ENCODE measurements around the gene GRK3. TPM values are rescaled to one million over a fixed set of nuclear protein-coding genes. Genes with fewer than 3 reads are reported as not detected.
"Not testable (repeated sequence)": the region's sequence is repeated elsewhere in the genome, so short reads cannot be mapped to it uniquely, and the experiment has no call there.

Gene GRK3
- 10 to 100 TPM; 34.1 to 43.3 TPM for total RNA-seq

- ATAC-seq (peak; percentile 88), DNase-seq (peak; percentile 86)
- Mint-ChIP-seq H3K4me1 (peaks cover 51% of the 10 kb centered on the region), H3K9me3 (ENCODE audit: low read depth) (no peaks in the 10 kb centered on the region), H3K27ac (peak within 1 kb of the TSS; percentile 90), H3K27me3 (peaks cover 5% of the 10 kb centered on the region), H3K36me3 (peaks cover 18% of the 10 kb centered on the region), H3K4me3 (peak within 1 kb of the TSS; percentile 96)
- CTCF ChIA-PET, result interaction anchor here (0.7 to 3.4 kb wide), 7 partner anchors 9 to 362 kb away, joined by 3 to 18 read pairs (median 3); no protein-coding TSS in a partner anchor
Measured at GRCh38 chr22:25564320-25564978, at the start of gene GRK3. Gene GRK3 (plus strand): TSS chr22:25564675. CDS start chr22:25565041, 366 bp downstream.

GRCh38 chr22:25518000-25518663 is 46.3 kb upstream of the GRK3 start:
- ATAC-seq, result no peak
- CTCF ChIA-PET, result no interaction called here
- peaks cover 3% of the 10 kb centered on the region for H3K9me3 Mint-ChIP-seq (ENCODE audit: low read depth)
- no peak overlapping the region for H3K27ac Mint-ChIP-seq
- no peak for DNase-seq
- H3K4me1 Mint-ChIP-seq, result no peaks in the 10 kb centered on the region
- H3K27me3 Mint-ChIP-seq, result no peaks in the 10 kb centered on the region
- no peak overlapping the region for H3K4me3 Mint-ChIP-seq
- peaks cover 13% of the 10 kb centered on the region for H3K36me3 Mint-ChIP-seq

- no peak overlapping the region for H3K4me3 Mint-ChIP-seq
- DNase-seq, result no peak
- H3K9me3 Mint-ChIP-seq (ENCODE audit: low read depth), result peaks cover 11% of the 10 kb centered on the region
- CTCF ChIA-PET, result no interaction called here
- no peaks in the 10 kb centered on the region for H3K4me1 Mint-ChIP-seq
- ATAC-seq, result no peak
- peaks cover 25% of the 10 kb centered on the region for H3K36me3 Mint-ChIP-seq
- no peak overlapping the region for H3K27ac Mint-ChIP-seq
- H3K27me3 Mint-ChIP-seq, result peaks cover 7% of the 10 kb centered on the region
Measured at GRCh38 chr22:25525376-25525775, 39.1 kb upstream of the GRK3 start.

GRCh38 chr22:25525804-25526584 is 38.5 kb upstream of the GRK3 start:
- DNase-seq, CTCF ChIA-PET, H3K4me3 Mint-ChIP-seq, ATAC-seq, H3K27ac Mint-ChIP-seq, H3K4me1 Mint-ChIP-seq: not testable (repeated sequence)
- Mint-ChIP-seq H3K36me3 (peaks cover 27% of the 10 kb centered on the region), H3K27me3 (peaks cover 12% of the 10 kb centered on the region), H3K9me3 (ENCODE audit: low read depth) (peaks cover 14% of the 10 kb centered on the region)

- DNase-seq, ATAC-seq, H3K4me3 Mint-ChIP-seq, CTCF ChIA-PET, H3K4me1 Mint-ChIP-seq, H3K27ac Mint-ChIP-seq: not testable (repeated sequence)
- Mint-ChIP-seq H3K9me3 (ENCODE audit: low read depth) (peaks cover 14% of the 10 kb centered on the region), H3K36me3 (peaks cover 22% of the 10 kb centered on the region), H3K27me3 (peaks cover 12% of the 10 kb centered on the region)
Measured at GRCh38 chr22:25527016-25527415, 37.5 kb upstream of the GRK3 start.

GRCh38 chr22:25528068-25528467 is 36.4 kb upstream of the GRK3 start:
- DNase-seq, H3K27ac Mint-ChIP-seq, ATAC-seq, H3K4me3 Mint-ChIP-seq, H3K4me1 Mint-ChIP-seq: not testable (repeated sequence)
- Mint-ChIP-seq H3K36me3 (peaks cover 21% of the 10 kb centered on the region), H3K27me3 (peaks cover 14% of the 10 kb centered on the region), H3K9me3 (ENCODE audit: low read depth) (peaks cover 11% of the 10 kb centered on the region)
- CTCF ChIA-PET, result interaction anchor here (1.2 kb wide), 1 partner anchor 16 kb away, joined by 4 read pairs; no protein-coding TSS in a partner anchor

GRCh38 chr22:25529059-25529458 is 35.4 kb upstream of the GRK3 start:
- not testable (repeated sequence) for H3K4me1 Mint-ChIP-seq, H3K4me3 Mint-ChIP-seq, ATAC-seq, H3K27ac Mint-ChIP-seq, DNase-seq
- CTCF ChIA-PET, result interaction anchor here (1.1 kb wide), 1 partner anchor 19 kb away, joined by 3 read pairs; no protein-coding TSS in a partner anchor
- Mint-ChIP-seq H3K9me3 (ENCODE audit: low read depth) (peaks cover 11% of the 10 kb centered on the region), H3K36me3 (peaks cover 21% of the 10 kb centered on the region), H3K27me3 (peaks cover 14% of the 10 kb centered on the region)

- not testable (repeated sequence) for H3K4me3 Mint-ChIP-seq; H3K4me1 Mint-ChIP-seq; DNase-seq; H3K27ac Mint-ChIP-seq; H3K9me3 Mint-ChIP-seq (ENCODE audit: low read depth); ATAC-seq
- H3K36me3 Mint-ChIP-seq, result peaks cover 21% of the 10 kb centered on the region
- CTCF ChIA-PET, result interaction anchor here (1.1 kb wide), 1 partner anchor 19 kb away, joined by 3 read pairs; no protein-coding TSS in a partner anchor
- peaks cover 14% of the 10 kb centered on the region for H3K27me3 Mint-ChIP-seq
Measured at GRCh38 chr22:25529541-25530137, 34.8 kb upstream of the GRK3 start.

- CTCF ChIA-PET; H3K4me1 Mint-ChIP-seq; H3K4me3 Mint-ChIP-seq; H3K27ac Mint-ChIP-seq; H3K9me3 Mint-ChIP-seq (ENCODE audit: low read depth); DNase-seq; ATAC-seq: not testable (repeated sequence)
- peaks cover 12% of the 10 kb centered on the region for H3K36me3 Mint-ChIP-seq
- H3K27me3 Mint-ChIP-seq, result peaks cover 14% of the 10 kb centered on the region
Measured at GRCh38 chr22:25531677-25532076, 32.8 kb upstream of the GRK3 start.

- peaks cover 14% of the 10 kb centered on the region for H3K36me3 Mint-ChIP-seq
- peaks cover 4% of the 10 kb centered on the region for H3K9me3 Mint-ChIP-seq (ENCODE audit: low read depth)
- H3K4me1 Mint-ChIP-seq, result peaks cover 9% of the 10 kb centered on the region
- CTCF ChIA-PET, result no interaction called here
- ATAC-seq, result no peak
- no peak for DNase-seq
- H3K27ac Mint-ChIP-seq, result no peak overlapping the region
- H3K4me3 Mint-ChIP-seq, result no peak overlapping the region
- peaks cover 12% of the 10 kb centered on the region for H3K27me3 Mint-ChIP-seq
Measured at GRCh38 chr22:25534724-25535123, 29.8 kb upstream of the GRK3 start.

- Mint-ChIP-seq H3K36me3 (peaks cover 6% of the 10 kb centered on the region), H3K4me1 (peaks cover 2% of the 10 kb centered on the region), H3K27me3 (peaks cover 5% of the 10 kb centered on the region), H3K27ac (no peak overlapping the region), H3K9me3 (ENCODE audit: low read depth) (no peaks in the 10 kb centered on the region), H3K4me3 (no peak overlapping the region)
- DNase-seq, result no peak
- CTCF ChIA-PET, result no interaction called here
- ATAC-seq, result no peak
Measured at GRCh38 chr22:25536589-25536988, 27.9 kb upstream of the GRK3 start.

- Mint-ChIP-seq H3K9me3 (ENCODE audit: low read depth) (no peaks in the 10 kb centered on the region), H3K36me3 (peaks cover 3% of the 10 kb centered on the region), H3K4me3 (no peak overlapping the region), H3K4me1 (peaks cover 12% of the 10 kb centered on the region), H3K27ac (no peak overlapping the region), H3K27me3 (peaks cover 2% of the 10 kb centered on the region)
- CTCF ChIA-PET, result interaction anchor here (1.5 kb wide), 1 partner anchor 45 kb away, joined by 3 read pairs; no protein-coding TSS in a partner anchor
- DNase-seq (no peak), ATAC-seq (no peak)
Measured at GRCh38 chr22:25540166-25540907, 24.1 kb upstream of the GRK3 start.

Measured in activated CD8-positive, alpha-beta memory T cell treated with anti-CD3 and anti-CD28 coated beads, Interleukin-2, amount 10 ng/mL, durations not matched to agents 7 days and 5 days (primary cell).